GM12878 (cell line): Measurements from ENCODE around the gene UBE2QL1. TPM values are rescaled to one million over a fixed set of nuclear protein-coding genes. Genes with fewer than 3 reads are reported as not detected.

Experiments used
- ATAC-seq: fragments of 200-7000 bp; cut with Tn5 transposase; 3 replicates; pipeline ENCODE4 v1.9.1; 2020; ENCODE audit warnings: mild to moderate bottlenecking, moderate library complexity
- BruUV-seq: library from RNA; stranded (reverse); fragments of 400-500 nt; replicated peaks from 2 replicates; lab custom pipeline; 2021; lab: Mats Ljungman, UMichigan
- CTCF ChIA-PET: fragments of 300-600 bp; sonication (Branson Sonifier 250); formaldehyde crosslinking; extraction: SDS; loops from one replicate; lab custom pipeline; 2021; ENCODE audit warnings: inconsistent platforms; lab: Yijun Ruan, JAX
- POLR2A ChIA-PET: fragments of 350-600 bp; formaldehyde crosslinking; extraction: SDS; loops from one replicate; lab custom pipeline; 2021; ENCODE audit warnings: inconsistent platforms; lab: Charles Lee
- RAD21 ChIA-PET: fragments of 300-600 bp; sonication (Branson Sonifier 250); formaldehyde crosslinking; loops from one replicate; lab custom pipeline; 2023; ENCODE audit warnings: antibody characterized with exemption; ENCODE audit not compliant: unreplicated experiment; lab: Charles Lee
- SMC1A ChIA-PET: fragments of 300-600 bp; sonication (Branson Sonifier 250); formaldehyde crosslinking; loops from one replicate; lab custom pipeline; 2023; ENCODE audit not compliant: unreplicated experiment, uncharacterized antibody; lab: Charles Lee
- DNase-seq: peaks from one replicate; pipeline ENCODE4 v3.0.0-alpha.2; 2011; ENCODE audit warnings: low read depth, low spot score
- FAIRE-seq: peaks from 3 replicates; lab custom pipeline; 2011; peaks lifted over from hg19 to GRCh38; lab: Jason Lieb, UNC
- H2AFZ ChIP-seq: 2 replicates; pipeline ENCODE4 v1.6.0; 2011; ENCODE audit warnings: low read depth, low read length, control low read depth; ENCODE audit not compliant: control insufficient read depth
- H3K27ac ChIP-seq: 2 replicates; pipeline ENCODE4 v1.5.1; 2011; ENCODE audit warnings: control low read depth; ENCODE audit not compliant: control insufficient read depth, insufficient read depth
- H3K27me3 ChIP-seq, 2 experiments: replicated peaks in 1 of 2; 2 replicates each; pipeline versions ENCODE4 v1.6.0 to v1.6.1; 2011; ENCODE audit warnings: low read length in 1 of 2; ENCODE audit not compliant: control insufficient read depth in 2 of 2, insufficient read depth in 2 of 2
- H3K36me3 ChIP-seq, 2 experiments: 2 replicates each; pipeline ENCODE4 v1.5.1; 2011; ENCODE audit warnings: low read length in 1 of 2; ENCODE audit not compliant: control insufficient read depth in 2 of 2, insufficient read depth in 2 of 2
- H3K4me1 ChIP-seq: 2 replicates; pipeline ENCODE4 v1.6.1; 2011; ENCODE audit warnings: mild to moderate bottlenecking, low read length, moderate library complexity, mixed read lengths; ENCODE audit not compliant: control insufficient read depth, insufficient read depth
- H3K4me2 ChIP-seq: 2 replicates; pipeline ENCODE4 v1.6.0; 2011; ENCODE audit warnings: control low read depth; ENCODE audit not compliant: control insufficient read depth, insufficient read depth
- H3K4me3 ChIP-seq: fragments of 200-600 bp; sonication (generic); 2 replicates; pipeline ENCODE4 v1.5.1; 2016
- H3K79me2 ChIP-seq: 2 replicates; pipeline ENCODE4 v1.6.0; 2011; ENCODE audit warnings: low read length; ENCODE audit not compliant: control insufficient read depth, insufficient read depth
- H3K9ac ChIP-seq: 2 replicates; pipeline ENCODE4 v1.8.0; 2011; ENCODE audit warnings: low read length, control low read depth, mixed read lengths; ENCODE audit not compliant: control insufficient read depth, insufficient read depth
- H3K9me3 ChIP-seq: replicated peaks from 3 replicates; pipeline ENCODE4 v1.5.1; 2011; ENCODE audit warnings: mild to moderate bottlenecking, low read length; ENCODE audit not compliant: control insufficient read depth, insufficient read depth
- H4K20me1 ChIP-seq: 2 replicates; pipeline ENCODE4 v1.6.0; 2011; ENCODE audit not compliant: control insufficient read depth, insufficient read depth
- ATF3 ChIP-seq: IDR thresholded peaks from 2 replicates; pipeline ENCODE4 v1.6.1; 2011; ENCODE audit warnings: low read depth, mild to moderate bottlenecking, low read length, moderate library complexity, borderline replicate concordance; ENCODE audit errors: extremely low read depth
- BHLHE40 ChIP-seq, 2 experiments: fragments of 450-650 bp in 1 of 2; IDR thresholded peaks; 2 replicates each; pipeline ENCODE4 v1.6.1; 2011 to 2017; ENCODE audit warnings: low read depth in 2 of 2, borderline replicate concordance in 1 of 2, improper control_type of control experiment in 1 of 2, low read length in 1 of 2, mild to moderate bottlenecking in 1 of 2
- BMI1 ChIP-seq: fragments of 450-650 bp; IDR thresholded peaks from 2 replicates; pipeline ENCODE4 v1.6.1; 2016; ENCODE audit warnings: mild to moderate bottlenecking, moderate library complexity, borderline replicate concordance
- BRCA1 ChIP-seq: IDR thresholded peaks from 2 replicates; pipeline ENCODE4 v1.6.1; 2011; ENCODE audit warnings: low read depth, low read length, improper control_type of control experiment
- CEBPB ChIP-seq, 2 experiments: fragments of 150-350 bp in 1 of 2; IDR thresholded peaks; 2 replicates each; pipeline ENCODE4 v1.6.1; 2012 to 2014; ENCODE audit warnings: low read depth in 2 of 2, low read length in 2 of 2, borderline replicate concordance in 1 of 2, inconsistent platforms in 1 of 2
- CREB1 ChIP-seq: IDR thresholded peaks from 2 replicates; pipeline ENCODE4 v1.6.1; 2012; ENCODE audit warnings: low read depth, mild to moderate bottlenecking, inconsistent platforms
- CREM ChIP-seq: IDR thresholded peaks from 2 replicates; pipeline ENCODE4 v1.6.1; 2014; ENCODE audit warnings: antibody characterized with exemption, low read depth
- DPF2 ChIP-seq: fragments of 450-650 bp; IDR thresholded peaks from 2 replicates; pipeline ENCODE4 v1.6.1; 2017; ENCODE audit warnings: mild to moderate bottlenecking
- E2F8 ChIP-seq: fragments of 450-650 bp; IDR thresholded peaks from 2 replicates; pipeline ENCODE4 v1.6.1; 2018; ENCODE audit warnings: mild to moderate bottlenecking, low read depth, moderate library complexity; ENCODE audit not compliant: partially characterized antibody
- EZH2 ChIP-seq: IDR thresholded peaks from 2 replicates; pipeline ENCODE4 v1.6.1; 2012; ENCODE audit warnings: low read depth, mild to moderate bottlenecking, control low read depth, inconsistent platforms, low read length, borderline replicate concordance; ENCODE audit not compliant: control insufficient read depth
- IRF3 ChIP-seq: fragments of 450-650 bp; IDR thresholded peaks from 2 replicates; pipeline ENCODE4 v1.6.1; 2014; ENCODE audit warnings: mild to moderate bottlenecking
- MTA3 ChIP-seq: IDR thresholded peaks from 2 replicates; pipeline ENCODE4 v1.6.1; 2012; ENCODE audit warnings: low read length, inconsistent platforms, borderline replicate concordance
- NFIC ChIP-seq: IDR thresholded peaks from 2 replicates; pipeline ENCODE4 v1.6.1; 2012; ENCODE audit warnings: low read depth, mild to moderate bottlenecking, inconsistent platforms, low read length, moderate library complexity
- NR2C2 ChIP-seq: IDR thresholded peaks from 2 replicates; pipeline ENCODE4 v1.6.1; 2011; ENCODE audit warnings: borderline replicate concordance, low read depth; ENCODE audit not compliant: control insufficient read depth, insufficient read length
- POU2F2 ChIP-seq: IDR thresholded peaks from 3 replicates; pipeline ENCODE4 v1.6.1; 2011; ENCODE audit warnings: low read depth, mild to moderate bottlenecking, low read length, borderline replicate concordance
- RELB ChIP-seq: fragments of 450-650 bp; IDR thresholded peaks from 2 replicates; pipeline ENCODE4 v1.6.1; 2017; ENCODE audit warnings: low read depth, mild to moderate bottlenecking, moderate library complexity
- TCF3 ChIP-seq: IDR thresholded peaks from 2 replicates; pipeline ENCODE4 v1.6.1; 2012; ENCODE audit warnings: low read depth, mild to moderate bottlenecking, low read length, borderline replicate concordance; ENCODE audit not compliant: insufficient read depth
- ZSCAN29 ChIP-seq: fragments of 450-650 bp; IDR thresholded peaks from 2 replicates; pipeline ENCODE4 v1.6.1; 2017; ENCODE audit warnings: mild to moderate bottlenecking, moderate library complexity
- WGBS: methylation state at CpG from one replicate; pipeline ENCODE4 v1.1.6; 2016; ENCODE audit warnings: low lambda C conversion rate; ENCODE audit not compliant: insufficient replicate concordance, insufficient coverage; ENCODE audit errors: missing lambda C conversion rate; 5-methylcytosine and 5-hydroxymethylcytosine counted together
- in situ Hi-C: fragments of 300-500 bp; cut with MboI; formaldehyde crosslinking; loops from 9 replicates; pipeline ENCODE4 v1.14.3; 2018; ENCODE audit warnings: mixed read lengths
- intact Hi-C: fragments of 100-400 bp; cut with micrococcal nuclease; formaldehyde crosslinking; loops from one replicate; pipeline ENCODE4 v1.14.2; 2022; ENCODE audit not compliant: unreplicated experiment
- polyA plus RNA-seq, 11 experiments: library from polyadenylated mRNA; depleted of rRNA in 4 of 11; unstranded in 6 of 11; stranded (reverse) in 5 of 11; fragments of >200 nt; fragmentation: Nextera tagmentation in 4 of 11; fragmentation: Illumina TruSeq in 1 of 11; extraction: Ambion mirVana in 4 of 11; extraction: Trizol in 1 of 11; gene quantifications; 1 replicate in 1 of 11; 2 replicates in 10 of 11; pipeline versions ENCODE4 v1.2.1 to v1.2.3, GENCODE V29; 2011 to 2016; ENCODE audit warnings: inconsistent platforms in 2 of 11, missing spikeins in 2 of 11, low read depth in 1 of 11
- total RNA-seq, 4 experiments: library from RNA; depleted of rRNA in 3 of 4; stranded (reverse); fragments of >200 nt in 3 of 4; fragmentation: Illumina TruSeq in 1 of 4; extraction: Trizol in 1 of 4; gene quantifications; 2 replicates each; pipeline versions ENCODE4 v1.2.1 to v1.2.3, GENCODE V29; 2013 to 2021

The UBE2QL1 gene
- total and polyA plus RNA-seq, 10 of the 15 experiments (the other 5 are each of a cell fraction or from before 2014, with no cell fraction given) = 0.03 to 0.62 (median 0.04) TPM; not detected in 6

GRCh38 chr5:6506611-6507010 lies 58.0 kb downstream of the UBE2QL1 start (continued):
- TF ChIP-seq RELB (no peak), DPF2 (no peak)

GRCh38 chr5:6508931-6509330 lies 60.3 kb downstream of the UBE2QL1 start:
- in situ Hi-C loops = no loop called here
- CTCF ChIA-PET = no interaction called here
- Histone ChIP-seq H3K9me3 (no peaks in the 10 kb centered on the region; the same call in 2 of the 3 replicates), H4K20me1 (no peaks in the 10 kb centered on the region), H3K79me2 (no peaks in the 10 kb centered on the region), H3K9ac (no peak overlapping the region), H3K4me1 (no peaks in the 10 kb centered on the region), H3K27ac (no peak overlapping the region), H2AFZ (no peak overlapping the region), H3K4me3 (no peak overlapping the region), H3K4me2 (no peak overlapping the region), H3K27me3 (no peaks in the 10 kb centered on the region), H3K36me3 (no peaks in the 10 kb centered on the region)
- no peak for FAIRE-seq
- POLR2A ChIA-PET = no interaction called here
- DNase-seq = no peak
- intact Hi-C loops = no loop called here
- BruUV-seq = no TSS peak
- RAD21 ChIA-PET = no interaction called here
- WGBS = 58% methylated on average over 11 of the region's 11 CpGs
- SMC1A ChIA-PET = interaction anchor here (0.7 kb wide), 1 partner anchor 30 kb away, joined by 4 read pairs; no protein-coding TSS in a partner anchor
- no peak for ATAC-seq
- TF ChIP-seq NFIC (no peak), TCF3 (no peak), MTA3 (no peak), ZSCAN29 (no peak), POU2F2 (no peak), CREB1 (no peak), CREM (no peak), EZH2 (no peak), CEBPB (IDR thresholded peaks at IDR 0.05; ENCODE audit: borderline replicate concordance in 1 of 2, low read depth in 2 of 2, low read length in 2 of 2) (no peak), IRF3 (no peak), BRCA1 (no peak), BMI1 (no peak), E2F8 (no peak), BHLHE40 (IDR thresholded peaks at IDR 0.05; ENCODE audit: borderline replicate concordance in 1 of 2, low read depth in 2 of 2, low read length in 1 of 2) (no peak), NR2C2 (no peak), ATF3 (no peak)
